HEK293T (cell line): Measurements from ENCODE around the gene HCN4.

ENCODE experiments used
- ARNT ChIP-seq: fragments of 450-650 bp; IDR thresholded peaks from 2 replicates; pipeline ENCODE4 v1.6.1; 2017; ENCODE audit warnings: mild to moderate bottlenecking
- BHLHE40 ChIP-seq: fragments of 450-650 bp; IDR thresholded peaks from 2 replicates; pipeline ENCODE4 v1.6.1; 2016; ENCODE audit warnings: mild to moderate bottlenecking, moderate library complexity, borderline replicate concordance
- ELF4 ChIP-seq: fragments of 450-650 bp; IDR thresholded peaks from 2 replicates; pipeline ENCODE4 v1.6.1; 2017; ENCODE audit warnings: antibody characterized with exemption
- FOXK2 ChIP-seq: fragments of 450-650 bp; IDR thresholded peaks from 2 replicates; pipeline ENCODE4 v1.6.1; 2016; ENCODE audit warnings: mild to moderate bottlenecking
- FOXM1 ChIP-seq: fragments of 450-650 bp; IDR thresholded peaks from 2 replicates; pipeline ENCODE4 v1.6.1; 2017; ENCODE audit warnings: mild to moderate bottlenecking, borderline replicate concordance
- HDGF ChIP-seq: fragments of 450-650 bp; IDR thresholded peaks from 2 replicates; pipeline ENCODE4 v1.6.1; 2017; ENCODE audit warnings: antibody characterized with exemption, borderline replicate concordance
- SP1 ChIP-seq: fragments of 450-650 bp; IDR thresholded peaks from 2 replicates; pipeline ENCODE4 v1.6.1; 2017
- SUZ12 ChIP-seq: fragments of 450-650 bp; IDR thresholded peaks from 2 replicates; pipeline ENCODE4 v1.6.1; 2016; ENCODE audit warnings: mild to moderate bottlenecking
- ZNF384 ChIP-seq: fragments of 450-650 bp; IDR thresholded peaks from 2 replicates; pipeline ENCODE4 v1.6.1; 2016

DNA sequence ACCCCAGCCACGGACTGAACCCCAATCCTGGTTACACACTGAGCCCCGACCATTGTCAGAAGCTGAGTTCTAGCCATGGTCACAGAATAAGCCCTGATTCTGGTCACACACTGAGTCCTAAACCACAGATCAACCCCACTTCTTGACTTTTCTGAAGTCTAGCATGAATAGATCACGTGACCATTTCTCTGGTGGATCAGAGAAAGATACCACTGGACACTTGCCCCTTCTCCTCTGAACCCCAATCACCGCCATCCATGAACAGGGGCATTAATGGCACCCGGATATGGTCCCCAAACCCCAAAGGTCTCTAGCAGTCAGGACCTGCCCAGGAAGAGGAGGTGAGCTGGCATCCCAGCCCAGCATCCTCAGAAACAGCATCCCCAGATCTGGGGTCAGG, 9.1 kb downstream of the HCN4 start:
- TF ChIP-seq SUZ12 (no peak), BHLHE40 (no peak), ZNF384 (no peak), SP1 (no peak), FOXM1 (no peak), ELF4 (no peak), HDGF (no peak), FOXK2 (no peak), ARNT (no peak)
